Prostate gland (tissue), 2 donors: ENCODE measurements around the gene FHL3.

Source experiments
- CTCF ChIP-seq, 4 experiments: fragments of 200-600 bp in 2 of 4; fragments of 450-650 bp in 2 of 4; sonication (generic) in 2 of 4; IDR thresholded peaks; 1 replicate in 3 of 4; 2 replicates in 1 of 4; pipeline ENCODE4 v1.5.1; 2016 to 2019; ENCODE audit warnings: antibody characterized with exemption in 4 of 4, mild to moderate bottlenecking in 2 of 4, moderate library complexity in 2 of 4
- POLR2A ChIP-seq: fragments of 450-650 bp; IDR thresholded peaks from one replicate; pipeline ENCODE4 v1.6.1; 2016; ENCODE audit warnings: antibody characterized with exemption, mild to moderate bottlenecking
- POLR2AphosphoS5 ChIP-seq: sonication (generic); formaldehyde crosslinking; IDR thresholded peaks from one replicate; pipeline ENCODE4 v1.6.1; 2017; ENCODE audit warnings: antibody characterized with exemption

DNA sequence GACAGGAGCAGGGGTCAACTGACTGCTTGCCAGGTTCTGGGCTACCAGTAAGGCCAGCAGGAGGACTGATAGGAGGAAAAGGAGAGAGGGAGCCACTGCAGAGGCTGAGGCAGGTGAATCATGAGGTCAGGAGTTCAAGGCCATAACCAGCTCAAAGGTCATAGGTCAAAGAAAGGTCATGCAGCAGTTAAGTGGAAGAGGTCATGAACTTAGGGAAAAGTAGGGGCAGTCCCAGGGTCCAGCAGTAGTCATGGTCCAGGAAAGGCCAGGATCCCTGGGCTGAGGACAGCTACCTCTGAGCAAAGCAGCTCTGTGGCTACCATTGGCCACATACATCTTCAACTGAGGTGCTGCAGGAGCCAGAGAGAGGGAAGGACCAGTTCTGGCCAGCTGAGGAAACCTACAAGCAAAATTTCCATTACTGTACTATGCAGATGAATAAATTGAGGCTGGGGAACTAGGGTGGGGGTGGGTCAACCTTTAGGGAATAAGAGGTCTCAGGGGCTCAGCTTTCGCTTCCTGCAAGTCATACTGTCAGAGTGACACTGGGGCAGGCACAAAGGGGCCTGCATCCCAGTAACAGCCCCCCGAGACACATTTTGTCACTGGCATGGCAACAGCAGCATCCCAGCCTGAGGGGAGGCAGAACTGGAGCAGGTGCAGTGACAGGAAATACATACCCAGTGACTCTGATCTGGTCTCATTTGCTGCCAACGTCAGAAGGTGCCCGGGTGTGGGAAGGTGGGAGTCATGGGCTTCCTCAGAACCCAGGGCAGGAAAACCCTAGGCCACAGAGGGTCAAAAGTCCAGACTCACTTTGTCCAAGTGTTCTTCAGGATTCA lies 53.3 kb downstream of the FHL3 start:
- TF ChIP-seq CTCF (IDR thresholded peaks at IDR 0.05), result no peak
- no peak for TF ChIP-seq POLR2A
- TF ChIP-seq POLR2AphosphoS5, result no peak
